HCT116 (cell line): ENCODE data around the gene PDK1. TPM values are rescaled to one million over a fixed set of nuclear protein-coding genes. Genes with fewer than 3 reads are reported as not detected.

Experiments
- ATAC-seq: fragments of 200-7000 bp; cut with Tn5 transposase; 2 replicates; pipeline ENCODE4 v1.9.1; 2020; ENCODE audit warnings: mild to moderate bottlenecking, moderate library complexity
- BruUV-seq: library from RNA; stranded (reverse); fragments of 400-500 nt; replicated peaks from 2 replicates; lab custom pipeline; 2021; lab: Mats Ljungman, UMichigan
- CTCF ChIA-PET: fragments of 300-600 bp; sonication (Branson Sonifier 250); formaldehyde crosslinking; loops from one replicate; lab custom pipeline; 2021; ENCODE audit warnings: antibody characterized with exemption; lab: Charles Lee
- POLR2A ChIA-PET: fragments of 300-600, 350-600 bp; sonication (Branson Sonifier 250); formaldehyde crosslinking; loops from one replicate; lab custom pipeline; 2021; ENCODE audit warnings: antibody characterized with exemption; lab: Charles Lee
- RAD21 ChIA-PET, 2 experiments: fragments of 300-600 bp; sonication (Branson Sonifier 250); formaldehyde crosslinking; loops; one replicate each; lab custom pipeline; 2023; ENCODE audit warnings: low total read pairs in 2 of 2; ENCODE audit not compliant: uncharacterized antibody in 2 of 2, unreplicated experiment in 2 of 2, low non-redundant PET in 1 of 2; lab: Charles Lee
- DNase-seq: peaks from one replicate; pipeline ENCODE4 v3.0.0-alpha.2; 2010; ENCODE audit warnings: low read depth, low spot score
- H2AFZ ChIP-seq: fragments of 200-600 bp; shearing (Covaris generic), sonication (generic); 2 replicates; pipeline ENCODE4 v1.6.1; 2017; ENCODE audit warnings: low read depth, mixed run types, mixed read lengths, antibody characterized with exemption, low read length; ENCODE audit not compliant: poor library complexity, severe bottlenecking
- H3K27ac ChIP-seq: 2 replicates; pipeline ENCODE4 v1.5.1; 2012; ENCODE audit warnings: low read depth, low read length
- H3K27me3 ChIP-seq: fragments of 200-600 bp; sonication (generic); 2 replicates; pipeline ENCODE4 v1.6.1; 2016; ENCODE audit warnings: mixed run types, low read length, mixed read lengths; ENCODE audit not compliant: insufficient read depth
- H3K36me3 ChIP-seq, 2 experiments: fragments of 200-500 bp in 1 of 2; fragments of 200-600 bp in 1 of 2; sonication (Bioruptor generic) in 1 of 2; sonication (generic) in 1 of 2; 2 replicates each; pipeline versions ENCODE4 v1.5.1 to v1.6.1; 2014 to 2016; ENCODE audit warnings: low read length in 2 of 2, inconsistent platforms in 1 of 2, mixed read lengths in 1 of 2, mixed run types in 1 of 2; ENCODE audit not compliant: insufficient read depth in 2 of 2, control insufficient read depth in 1 of 2
- H3K4me1 ChIP-seq, 2 experiments: fragments of 200-600 bp in 1 of 2; sonication (generic) in 1 of 2; 2 replicates each; pipeline versions ENCODE4 v1.5.1 to v1.6.1; 2012 to 2017; ENCODE audit warnings: low read length in 2 of 2, inconsistent platforms in 1 of 2, mild to moderate bottlenecking in 1 of 2, mixed read lengths in 1 of 2, mixed run types in 1 of 2, moderate library complexity in 1 of 2; ENCODE audit not compliant: insufficient read depth in 2 of 2, control insufficient read depth in 1 of 2
- H3K4me2 ChIP-seq: fragments of 200-600 bp; sonication (generic); 2 replicates; pipeline ENCODE4 v1.6.1; 2017; ENCODE audit warnings: mixed run types, low read length, mixed read lengths
- H3K4me3 ChIP-seq, 2 experiments: fragments of 200-600 bp in 1 of 2; sonication (generic) in 1 of 2; replicated peaks in 1 of 2; 2 replicates each; pipeline ENCODE4 v1.5.1; 2011 to 2016; ENCODE audit warnings: low read length in 2 of 2, control low read depth in 1 of 2, low read depth in 1 of 2, mild to moderate bottlenecking in 1 of 2, mixed read lengths in 1 of 2, mixed run types in 1 of 2
- H3K79me2 ChIP-seq: fragments of 200-600 bp; sonication (generic); 2 replicates; pipeline ENCODE4 v1.6.1; 2017; ENCODE audit warnings: mild to moderate bottlenecking, mixed run types, low read length, moderate library complexity, mixed read lengths; ENCODE audit not compliant: insufficient read depth
- H3K9ac ChIP-seq: fragments of 200-600 bp; sonication (generic); 2 replicates; pipeline ENCODE4 v1.6.1; 2016; ENCODE audit warnings: low read length, mixed read lengths
- H3K9me2 ChIP-seq: fragments of 200-600 bp; sonication (generic), shearing (Covaris generic); 2 replicates; pipeline ENCODE4 v1.6.1; 2017; ENCODE audit warnings: mixed run types, mild to moderate bottlenecking, moderate library complexity; ENCODE audit not compliant: insufficient read depth
- H3K9me3 ChIP-seq, 2 experiments: fragments of 200-500 bp in 1 of 2; fragments of 200-600 bp in 1 of 2; sonication (Bioruptor generic) in 1 of 2; sonication (generic) in 1 of 2; 2 replicates each; pipeline ENCODE4 v1.6.1; 2014 to 2017; ENCODE audit warnings: low read length in 2 of 2, mixed read lengths in 2 of 2, inconsistent platforms in 1 of 2, low read depth in 1 of 2, mild to moderate bottlenecking in 1 of 2, mixed run types in 1 of 2, moderate library complexity in 1 of 2; ENCODE audit not compliant: control insufficient read depth in 1 of 2, insufficient read depth in 1 of 2
- H4K20me1 ChIP-seq: fragments of 200-600 bp; sonication (generic), shearing (Covaris generic); 2 replicates; pipeline ENCODE4 v1.6.1; 2017; ENCODE audit warnings: mixed run types, mild to moderate bottlenecking, moderate library complexity; ENCODE audit not compliant: insufficient read depth
- EGR1 ChIP-seq: IDR thresholded peaks from 2 replicates; pipeline ENCODE4 v1.6.1; 2012; ENCODE audit warnings: low read depth
- EZH2 ChIP-seq: fragments of 200-600 bp; sonication (generic); IDR thresholded peaks from 2 replicates; pipeline ENCODE4 v1.6.1; 2017; ENCODE audit warnings: antibody characterized with exemption, mixed run types
- FOSL1 ChIP-seq: IDR thresholded peaks from 2 replicates; pipeline ENCODE4 v1.6.1; 2012; ENCODE audit warnings: low read depth
- intact Hi-C: fragments of 100-400 bp; cut with micrococcal nuclease; formaldehyde crosslinking; loops from 2 replicates; pipeline ENCODE4 v1.10.0; 2022
- total RNA-seq: library from RNA; stranded (reverse); gene quantifications from one replicate; pipeline ENCODE4 v1.2.1, GENCODE V29; 2021; ENCODE audit not compliant: unreplicated experiment
- TF ChIP-seq, protein P1 (sequence below): IDR thresholded peaks from 2 replicates; pipeline ENCODE4 v1.6.1; 2012
- TF ChIP-seq, protein P2 (sequence below), 3 experiments: fragments of 200-600 bp in 1 of 3; sonication (generic) in 1 of 3; IDR thresholded peaks in 2 of 3; conservative IDR thresholded peaks in 1 of 3; 2 replicates each; pipeline ENCODE4 v1.5.1; 2012 to 2017; ENCODE audit warnings: low read depth in 2 of 3, low read length in 2 of 3, antibody characterized with exemption in 1 of 3, borderline replicate concordance in 1 of 3, control low read depth in 1 of 3, mild to moderate bottlenecking in 1 of 3, mixed read lengths in 1 of 3, mixed run types in 1 of 3, moderate library complexity in 1 of 3; ENCODE audit not compliant: insufficient read depth in 1 of 3
- TF ChIP-seq, protein P3 (sequence below): IDR thresholded peaks from 2 replicates; pipeline ENCODE4 v1.6.1; 2011; ENCODE audit warnings: mild to moderate bottlenecking, low read length, moderate library complexity; ENCODE audit not compliant: insufficient replicate concordance; ENCODE audit errors: extremely low read depth

Gene PDK1
- total RNA-seq, 1 experiment from 2014 or later, result 21.3 TPM

DNA sequence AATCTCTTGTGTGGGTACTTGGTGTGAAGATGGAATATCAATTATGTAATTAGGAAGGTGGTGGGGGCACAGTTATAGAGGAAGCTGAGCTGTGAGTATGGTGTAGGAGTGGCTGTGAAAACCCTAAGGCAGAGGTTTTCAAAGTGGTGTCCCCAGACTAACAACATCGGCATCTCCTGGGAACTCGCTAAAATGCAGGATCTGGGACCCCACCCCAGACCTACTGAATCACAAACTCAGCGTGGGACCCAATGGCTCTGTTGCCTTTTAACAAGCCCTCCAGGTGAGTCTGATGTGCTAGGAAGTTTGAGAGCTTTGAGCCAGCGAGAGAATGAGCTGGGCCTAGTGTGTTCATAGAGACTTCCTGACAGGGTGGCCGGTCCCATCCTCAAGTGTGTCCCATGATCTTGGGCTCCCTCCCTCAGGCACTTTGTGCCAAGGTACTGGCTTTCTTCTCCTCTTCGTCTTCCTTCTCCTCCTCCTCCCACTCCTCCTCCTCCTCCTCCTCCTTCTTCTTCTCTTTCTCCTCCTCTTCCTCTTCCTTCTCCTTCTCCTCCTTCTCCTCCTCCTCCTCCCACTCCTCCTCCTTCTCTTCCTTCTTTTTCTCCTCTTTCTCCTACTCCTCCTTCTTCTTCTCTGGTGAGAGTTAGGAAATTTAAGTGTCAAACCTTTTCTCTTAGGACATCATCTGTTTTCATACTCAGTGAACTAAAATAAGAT lies 86.6 kb downstream of the PDK1 start:
- H3K9me3 ChIP-seq, result no peaks in the 10 kb centered on the region
- H4K20me1 ChIP-seq, result no peaks in the 10 kb centered on the region
- RAD21 ChIA-PET, result no interaction called here
- no peak for DNase-seq
- H3K79me2 ChIP-seq, result no peaks in the 10 kb centered on the region
- BruUV-seq, result no TSS peak
- no peaks in the 10 kb centered on the region for H3K36me3 ChIP-seq
- no peak overlapping the region for H2AFZ ChIP-seq
- TF ChIP-seq, protein P1, sequence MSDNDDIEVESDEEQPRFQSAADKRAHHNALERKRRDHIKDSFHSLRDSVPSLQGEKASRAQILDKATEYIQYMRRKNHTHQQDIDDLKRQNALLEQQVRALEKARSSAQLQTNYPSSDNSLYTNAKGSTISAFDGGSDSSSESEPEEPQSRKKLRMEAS, result no peak
- TF ChIP-seq FOSL1 (no peak), EGR1 (no peak), EZH2 (no peak)
- TF ChIP-seq, protein P2, sequence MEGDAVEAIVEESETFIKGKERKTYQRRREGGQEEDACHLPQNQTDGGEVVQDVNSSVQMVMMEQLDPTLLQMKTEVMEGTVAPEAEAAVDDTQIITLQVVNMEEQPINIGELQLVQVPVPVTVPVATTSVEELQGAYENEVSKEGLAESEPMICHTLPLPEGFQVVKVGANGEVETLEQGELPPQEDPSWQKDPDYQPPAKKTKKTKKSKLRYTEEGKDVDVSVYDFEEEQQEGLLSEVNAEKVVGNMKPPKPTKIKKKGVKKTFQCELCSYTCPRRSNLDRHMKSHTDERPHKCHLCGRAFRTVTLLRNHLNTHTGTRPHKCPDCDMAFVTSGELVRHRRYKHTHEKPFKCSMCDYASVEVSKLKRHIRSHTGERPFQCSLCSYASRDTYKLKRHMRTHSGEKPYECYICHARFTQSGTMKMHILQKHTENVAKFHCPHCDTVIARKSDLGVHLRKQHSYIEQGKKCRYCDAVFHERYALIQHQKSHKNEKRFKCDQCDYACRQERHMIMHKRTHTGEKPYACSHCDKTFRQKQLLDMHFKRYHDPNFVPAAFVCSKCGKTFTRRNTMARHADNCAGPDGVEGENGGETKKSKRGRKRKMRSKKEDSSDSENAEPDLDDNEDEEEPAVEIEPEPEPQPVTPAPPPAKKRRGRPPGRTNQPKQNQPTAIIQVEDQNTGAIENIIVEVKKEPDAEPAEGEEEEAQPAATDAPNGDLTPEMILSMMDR (IDR thresholded peaks at IDR 0.05 in 2 of 3, conservative IDR thresholded peaks at IDR 0.05 in 1 of 3; ENCODE audit: borderline replicate concordance in 1 of 3, insufficient read depth in 1 of 3, low read depth in 2 of 3, low read length in 2 of 3), result no peak
- TF ChIP-seq, protein P3, sequence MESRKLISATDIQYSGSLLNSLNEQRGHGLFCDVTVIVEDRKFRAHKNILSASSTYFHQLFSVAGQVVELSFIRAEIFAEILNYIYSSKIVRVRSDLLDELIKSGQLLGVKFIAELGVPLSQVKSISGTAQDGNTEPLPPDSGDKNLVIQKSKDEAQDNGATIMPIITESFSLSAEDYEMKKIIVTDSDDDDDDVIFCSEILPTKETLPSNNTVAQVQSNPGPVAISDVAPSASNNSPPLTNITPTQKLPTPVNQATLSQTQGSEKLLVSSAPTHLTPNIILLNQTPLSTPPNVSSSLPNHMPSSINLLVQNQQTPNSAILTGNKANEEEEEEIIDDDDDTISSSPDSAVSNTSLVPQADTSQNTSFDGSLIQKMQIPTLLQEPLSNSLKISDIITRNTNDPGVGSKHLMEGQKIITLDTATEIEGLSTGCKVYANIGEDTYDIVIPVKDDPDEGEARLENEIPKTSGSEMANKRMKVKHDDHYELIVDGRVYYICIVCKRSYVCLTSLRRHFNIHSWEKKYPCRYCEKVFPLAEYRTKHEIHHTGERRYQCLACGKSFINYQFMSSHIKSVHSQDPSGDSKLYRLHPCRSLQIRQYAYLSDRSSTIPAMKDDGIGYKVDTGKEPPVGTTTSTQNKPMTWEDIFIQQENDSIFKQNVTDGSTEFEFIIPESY, result no peak
- no peak overlapping the region for H3K4me3 ChIP-seq
- no peak overlapping the region for H3K4me2 ChIP-seq
- POLR2A ChIA-PET, result no interaction called here
- no peak overlapping the region for H3K27ac ChIP-seq
- H3K4me1 ChIP-seq, result peaks cover 0 to 14% of the 10 kb centered on the region in 2 experiments; a peak in 2 of 4 replicates
- CTCF ChIA-PET, result no interaction called here
- intact Hi-C loops, result no loop called here
- no peak overlapping the region for H3K9ac ChIP-seq
- ATAC-seq, result no peak
- no peaks in the 10 kb centered on the region for H3K9me2 ChIP-seq
- H3K27me3 ChIP-seq, result no peaks in the 10 kb centered on the region
